ENCODE data around the gene NAALADL1. TPM values are rescaled to one million over a fixed set of nuclear protein-coding genes. Genes with fewer than 3 reads are reported as not detected.
"Not testable (repeated sequence)": the region's sequence is repeated elsewhere in the genome, so short reads cannot be mapped to it uniquely, and the experiment has no call there.

The NAALADL1 gene
- total RNA-seq, 1 experiment from 2014 or later, result 0.23 TPM

- peak; percentile 95 to 96 for DNase-seq
- no peaks in the 10 kb centered on the region for H3K36me3 Mint-ChIP-seq (ENCODE audit: insufficient read depth, unreplicated experiment)
- peaks cover 7% of the 10 kb centered on the region for H3K4me1 Mint-ChIP-seq (ENCODE audit: low read depth, unreplicated experiment)
- BruUV-seq (replicated peaks), result TSS peak; percentile 84
- H3K36me3 ChIP-seq (ENCODE audit: control insufficient read depth, insufficient read depth, low read length), result no peaks in the 10 kb centered on the region
- peak; percentile 83 to 88 for TF ChIP-seq CTCF (IDR thresholded peaks at IDR 0.05; ENCODE audit: insufficient read depth in 1 of 2, low read depth in 1 of 2, low read length in 1 of 2, severe bottlenecking in 1 of 2, unreplicated experiment in 1 of 2)
- no peaks in the 10 kb centered on the region for H3K9me3 Mint-ChIP-seq (ENCODE audit: unreplicated experiment)
- H3K4me3 ChIP-seq (ENCODE audit: low read depth, low read length), result peak within 1 kb of the TSS; percentile 66
- H3K27me3 ChIP-seq (replicated peaks; ENCODE audit: control insufficient read depth, insufficient read depth, low read length), result no peaks in the 10 kb centered on the region
- CTCF ChIA-PET, result interaction anchor here (0.6 to 1.9 kb wide), 5 partner anchors 13 to 39 kb away, joined by 3 to 12 read pairs (median 4); partner anchors contain the start of genes ARL2 and SAC3D1
- H3K27me3 Mint-ChIP-seq (ENCODE audit: insufficient read depth, unreplicated experiment), result no peaks in the 10 kb centered on the region
- intact Hi-C loops (cut with micrococcal nuclease; ENCODE audit: unreplicated experiment), result loop anchor here (1.0 to 5.0 kb wide), 3 partner anchors 13 to 55 kb away; partner anchors contain the start of genes ARL2, CDCA5 and ZFPL1
- H3K27ac Mint-ChIP-seq (ENCODE audit: unreplicated experiment), result peak within 1 kb of the TSS; percentile 49
- POLR2A ChIA-PET, result interaction anchor here (0.5 kb wide), 1 partner anchor 92 kb away, joined by 3 read pairs; no protein-coding TSS in a partner anchor
- no peaks in the 10 kb centered on the region; the same call in 1 of the 2 replicates for H3K4me1 ChIP-seq
- H3K4me3 Mint-ChIP-seq (ENCODE audit: unreplicated experiment), result peak within 1 kb of the TSS; percentile 63
- H3K9me3 ChIP-seq, result no peaks in the 10 kb centered on the region
Measured at GRCh38 chr11:65027213-65028067, 30.9 kb downstream of the NAALADL1 start, which contains the start of gene SNX15. Gene SNX15 (plus strand): TSS chr11:65027439. CDS start chr11:65027538, 99 bp downstream.

DNA sequence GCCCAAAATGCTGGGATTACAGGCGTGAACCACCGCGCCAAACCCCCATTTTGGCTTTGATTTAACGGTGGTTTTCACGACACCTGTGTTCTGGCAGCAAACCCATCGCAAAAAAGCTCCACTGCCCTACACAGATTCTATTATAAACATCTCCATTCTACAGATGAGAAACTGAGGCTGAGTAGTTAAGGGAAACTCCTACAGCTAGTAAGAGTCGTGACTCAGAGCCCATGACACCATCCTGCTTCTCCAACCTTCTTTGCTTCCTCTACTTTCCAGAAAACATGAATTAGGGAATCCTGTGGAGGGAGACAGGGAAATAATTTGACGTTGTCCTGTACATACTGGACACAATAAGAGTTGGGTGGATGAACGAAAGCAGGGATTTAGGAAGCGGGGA lies 31.5 kb downstream of the NAALADL1 start:
- Histone ChIP-seq H3K9me3 (no peaks in the 10 kb centered on the region), H3K4me3 (ENCODE audit: low read depth, low read length) (peak overlapping the region; percentile 66), H3K27me3 (replicated peaks; ENCODE audit: control insufficient read depth, insufficient read depth, low read length) (no peaks in the 10 kb centered on the region), H3K36me3 (ENCODE audit: control insufficient read depth, insufficient read depth, low read length) (no peaks in the 10 kb centered on the region), H3K4me1 (no peaks in the 10 kb centered on the region; the same call in 1 of the 2 replicates)
- H3K4me3 Mint-ChIP-seq (ENCODE audit: unreplicated experiment), result peak overlapping the region; percentile 63
- no peak overlapping the region for H3K27ac Mint-ChIP-seq (ENCODE audit: unreplicated experiment)
- BruUV-seq (replicated peaks), result no TSS peak
- TF ChIP-seq CTCF (IDR thresholded peaks at IDR 0.05; ENCODE audit: insufficient read depth in 1 of 2, low read depth in 1 of 2, low read length in 1 of 2, severe bottlenecking in 1 of 2, unreplicated experiment in 1 of 2), result no peak
- H3K27me3 Mint-ChIP-seq (ENCODE audit: insufficient read depth, unreplicated experiment), result no peaks in the 10 kb centered on the region
- no peaks in the 10 kb centered on the region for H3K9me3 Mint-ChIP-seq (ENCODE audit: unreplicated experiment)
- POLR2A ChIA-PET, result interaction anchor here (0.5 kb wide), 1 partner anchor 93 kb away, joined by 3 read pairs; no protein-coding TSS in a partner anchor
- H3K36me3 Mint-ChIP-seq (ENCODE audit: insufficient read depth, unreplicated experiment), result no peaks in the 10 kb centered on the region
- CTCF ChIA-PET, result interaction anchor here (0.6 to 1.9 kb wide), 4 partner anchors 13 to 181 kb away, joined by 3 to 12 read pairs (median 4); partner anchors contain the start of genes ARL2 and SAC3D1
- intact Hi-C loops (cut with micrococcal nuclease; ENCODE audit: unreplicated experiment), result loop anchor here (1.0 to 5.0 kb wide), 3 partner anchors 13 to 55 kb away; partner anchors contain the start of genes ARL2, CDCA5 and ZFPL1
- DNase-seq, result no peak
- H3K4me1 Mint-ChIP-seq (ENCODE audit: low read depth, unreplicated experiment), result peaks cover 7% of the 10 kb centered on the region

- intact Hi-C loops (cut with micrococcal nuclease; ENCODE audit: unreplicated experiment); H3K4me3 Mint-ChIP-seq (ENCODE audit: unreplicated experiment); H3K27me3 ChIP-seq (replicated peaks; ENCODE audit: control insufficient read depth, insufficient read depth, low read length); H3K9me3 Mint-ChIP-seq (ENCODE audit: unreplicated experiment); H3K27ac Mint-ChIP-seq (ENCODE audit: unreplicated experiment); H3K36me3 Mint-ChIP-seq (ENCODE audit: insufficient read depth, unreplicated experiment); H3K4me3 ChIP-seq (ENCODE audit: low read depth, low read length); H3K36me3 ChIP-seq (ENCODE audit: control insufficient read depth, insufficient read depth, low read length); BruUV-seq (replicated peaks); H3K4me1 Mint-ChIP-seq (ENCODE audit: low read depth, unreplicated experiment); DNase-seq; H3K9me3 ChIP-seq; POLR2A ChIA-PET; H3K27me3 Mint-ChIP-seq (ENCODE audit: insufficient read depth, unreplicated experiment); H3K4me1 ChIP-seq; CTCF ChIA-PET: not testable (repeated sequence)
Measured at GRCh38 chr11:65023502-65023901, 34.9 kb downstream of the NAALADL1 start.
